GM10847 (cell line): ENCODE data around the gene ALDOB.

Experiments
- POLR2A ChIP-seq: IDR thresholded peaks from 2 replicates; pipeline ENCODE4 v1.6.1; 2011; ENCODE audit not compliant: insufficient read length; ENCODE audit errors: extremely low read depth

The ALDOB gene

DNA sequence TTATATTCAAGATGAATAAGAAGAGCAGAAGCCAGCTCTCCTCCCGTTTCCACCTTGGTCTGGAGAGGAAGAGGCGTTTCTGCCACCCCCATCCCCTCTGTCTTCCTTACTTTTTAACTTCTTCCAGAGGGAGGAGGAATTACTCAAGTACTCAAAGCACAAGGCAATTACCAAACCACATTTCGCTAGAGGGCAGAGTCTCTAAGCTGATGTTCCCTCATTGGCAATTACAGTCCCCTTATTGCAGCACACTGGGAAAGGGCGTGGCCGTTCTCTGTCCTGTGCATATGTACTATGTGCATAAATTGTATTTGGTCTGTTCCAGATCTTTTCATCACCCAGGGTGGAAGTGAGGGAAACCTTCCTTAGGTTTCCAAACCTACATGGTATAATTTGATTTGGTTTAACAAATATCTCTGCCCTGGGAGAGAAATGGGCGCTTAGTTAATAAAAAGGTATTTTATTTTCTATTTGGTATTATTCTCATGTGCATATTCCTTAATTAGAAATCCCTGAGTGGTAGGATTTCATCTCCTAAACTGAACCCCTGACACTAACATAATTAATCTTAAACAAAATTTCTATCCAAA is 29.8 kb upstream of the ALDOB start:
- no peak for TF ChIP-seq POLR2A

DNA sequence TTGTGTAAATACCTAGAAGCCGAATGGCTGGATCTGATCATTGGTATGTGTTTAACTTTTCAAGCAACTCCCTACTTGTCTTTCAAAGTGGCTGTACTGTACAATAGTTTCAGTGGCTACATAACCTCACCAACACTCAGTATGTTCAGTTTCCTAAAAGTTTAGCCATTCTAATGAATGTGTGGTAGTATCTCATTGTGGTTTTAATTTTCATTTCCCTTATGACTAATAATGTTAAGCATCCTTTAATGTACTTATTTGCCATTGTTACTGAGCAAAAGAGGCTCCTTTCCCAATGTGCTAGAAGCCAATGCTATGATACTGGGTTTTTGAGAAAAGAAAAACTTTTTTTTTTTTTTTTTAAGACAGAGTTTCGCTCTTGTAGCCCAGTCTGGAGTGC is 27.8 kb upstream of the ALDOB start:
- TF ChIP-seq POLR2A: no peak

DNA sequence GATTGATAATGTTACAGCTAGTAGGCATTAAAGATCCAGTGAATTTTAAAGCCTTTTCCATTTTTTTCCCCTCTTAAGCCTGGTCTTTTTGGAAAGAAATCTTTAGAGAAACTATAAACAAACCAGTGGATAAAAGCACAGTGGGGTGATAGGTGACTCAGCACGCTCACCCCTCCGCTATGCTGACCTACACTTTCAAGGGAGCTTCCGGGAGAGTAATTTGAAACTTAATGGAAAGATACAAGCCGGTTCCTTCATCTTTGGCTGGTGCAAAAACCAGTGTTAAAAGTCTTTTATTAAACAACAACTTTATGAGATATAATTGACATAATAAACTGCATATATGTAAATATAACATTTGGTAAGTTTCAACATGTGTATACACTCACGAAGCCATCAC is 27.0 kb upstream of the ALDOB start:
- no peak for TF ChIP-seq POLR2A

DNA sequence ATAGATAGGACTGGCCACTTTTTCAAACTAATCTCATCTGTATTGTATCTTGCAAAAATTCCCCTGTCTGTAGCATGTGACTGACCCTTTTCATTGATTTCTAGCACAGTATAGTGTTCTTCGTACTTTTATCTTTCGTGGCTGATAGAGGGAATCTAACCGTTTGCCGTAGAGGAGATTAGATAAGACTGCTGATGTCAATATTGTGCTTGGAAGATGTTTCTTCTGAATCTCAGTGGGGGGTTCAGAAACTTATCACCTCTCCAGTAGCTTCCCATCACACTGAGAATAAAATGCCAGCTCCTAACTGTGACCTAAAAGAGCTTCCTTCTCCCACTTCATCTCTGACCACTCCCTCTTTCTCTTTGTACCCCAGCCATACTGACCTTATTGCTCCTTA is 25.4 kb upstream of the ALDOB start:
- TF ChIP-seq POLR2A: no peak

- no peak for TF ChIP-seq POLR2A
Observed at GRCh38 chr9:101458963-101459631, 23.5 kb upstream of the ALDOB start.

GRCh38 chr9:101457003-101457402 is 21.4 kb upstream of the ALDOB start:
- no peak for TF ChIP-seq POLR2A

DNA sequence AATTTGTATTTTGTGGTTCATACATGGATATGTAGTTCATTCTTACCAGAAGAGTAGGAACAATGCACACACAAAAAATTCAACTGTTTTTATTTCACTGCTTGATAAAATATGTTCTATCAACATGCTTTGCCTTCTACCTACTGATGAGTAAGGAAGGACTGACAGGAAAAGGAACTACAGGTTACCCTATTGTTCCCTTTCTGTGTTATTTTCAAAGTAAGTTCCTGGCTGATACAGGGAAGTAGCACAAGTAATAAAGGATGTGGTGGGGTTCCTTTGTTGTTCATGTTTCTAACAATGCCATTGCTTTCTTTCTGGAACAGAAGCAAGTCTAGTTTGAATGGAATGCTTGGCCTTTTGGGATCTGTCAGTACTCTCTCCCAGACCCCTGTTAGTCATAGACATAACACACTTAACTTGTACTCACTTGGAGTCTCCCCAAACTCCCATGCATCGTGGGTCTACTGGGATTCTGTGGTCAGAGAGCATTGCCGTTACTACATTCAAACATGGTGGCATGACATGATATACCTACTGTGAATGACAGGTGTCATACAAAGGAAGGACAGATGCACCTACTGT is 20.2 kb upstream of the ALDOB start:
- no peak for TF ChIP-seq POLR2A

DNA sequence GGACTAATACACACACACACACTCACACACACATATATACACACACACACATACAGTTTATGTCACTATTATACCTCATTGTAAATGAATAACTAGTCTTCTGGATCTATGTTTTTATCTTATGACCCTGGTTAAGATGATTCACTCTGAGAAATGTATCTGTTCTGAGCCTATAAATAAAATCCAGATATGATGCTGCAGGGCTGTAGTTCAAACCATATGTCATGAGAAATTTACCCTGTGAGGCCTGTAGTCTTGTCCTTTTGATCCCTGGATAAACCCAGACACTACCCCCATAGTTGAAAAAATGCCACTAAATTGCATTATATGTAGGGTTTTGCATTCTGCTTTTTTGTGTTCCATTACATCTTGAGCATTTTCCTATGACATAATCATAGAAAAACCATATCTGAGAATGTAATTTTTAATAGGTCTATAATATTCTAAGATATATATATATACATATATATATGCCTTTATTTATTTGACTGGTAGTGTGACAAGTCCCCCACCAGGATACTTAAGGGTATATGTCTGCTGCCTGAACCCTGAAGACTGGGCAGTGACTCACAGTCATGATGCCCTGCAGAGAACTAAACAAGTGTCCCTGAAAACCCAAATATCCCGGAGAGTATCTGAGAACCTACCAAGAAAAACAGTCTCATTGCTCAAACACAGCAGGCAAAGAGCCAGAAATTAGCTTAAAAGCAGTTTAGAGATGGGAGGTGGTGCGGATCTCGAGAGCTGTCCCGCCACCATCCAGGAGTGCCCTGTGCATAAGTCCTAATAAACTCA is 18.4 kb upstream of the ALDOB start:
- TF ChIP-seq POLR2A: no peak

- no peak for TF ChIP-seq POLR2A
Observed at GRCh38 chr9:101451498-101451897, 15.9 kb upstream of the ALDOB start.

- no peak for TF ChIP-seq POLR2A
Observed at GRCh38 chr9:101450931-101451330, 15.4 kb upstream of the ALDOB start.

DNA sequence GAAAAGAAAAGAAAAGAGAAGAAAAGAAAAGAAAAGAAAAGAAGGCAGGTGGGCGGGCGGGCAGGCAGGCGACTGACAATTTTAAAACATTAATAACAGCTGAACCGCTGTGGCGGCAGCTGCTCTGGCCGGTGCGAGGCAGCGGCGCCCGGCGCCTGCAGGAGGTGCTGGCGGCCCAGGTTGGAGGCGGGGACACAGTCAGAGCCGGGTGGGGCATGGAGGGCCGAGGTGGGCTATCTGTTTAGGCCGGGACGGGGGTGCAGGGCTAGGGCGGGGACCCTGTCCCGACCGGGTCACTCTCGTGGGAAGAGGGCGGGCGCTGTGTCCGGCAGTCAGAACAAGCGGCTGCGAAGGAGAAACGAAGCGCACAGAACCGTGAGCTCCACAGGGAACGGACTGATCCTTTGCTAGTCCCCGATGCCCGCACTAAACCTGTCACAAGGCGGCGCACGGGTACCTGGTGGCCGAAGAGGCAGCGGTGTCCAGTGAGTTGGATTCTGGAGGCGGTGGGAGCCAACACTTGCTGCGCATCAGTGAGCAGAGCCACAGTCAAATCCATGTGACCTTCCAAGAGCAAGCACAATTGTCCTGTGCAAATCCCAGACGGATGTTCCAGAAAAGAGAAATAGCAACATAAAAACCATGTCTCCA is 13.6 kb upstream of the ALDOB start:
- no peak for TF ChIP-seq POLR2A

GRCh38 chr9:101448680-101449070 is 13.1 kb upstream of the ALDOB start:
- TF ChIP-seq POLR2A: no peak

DNA sequence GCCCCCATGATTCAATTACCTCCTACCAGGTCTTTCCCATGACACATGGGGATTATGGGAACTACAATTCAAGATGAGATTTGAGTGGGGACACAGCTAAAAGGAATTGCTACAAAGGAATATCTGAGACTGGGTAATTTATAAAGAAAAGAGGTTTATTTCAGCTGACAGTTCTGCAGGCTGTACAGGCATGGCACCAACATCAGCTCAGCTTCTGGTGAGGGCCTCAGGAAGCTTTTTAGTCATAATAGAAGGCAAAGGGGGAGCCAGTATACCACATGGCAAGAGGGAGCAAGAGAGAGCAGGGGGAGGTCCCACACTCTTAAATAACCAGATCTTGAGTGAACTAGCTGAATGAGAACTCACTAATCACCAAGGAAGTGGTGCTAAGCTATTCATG is 11.2 kb upstream of the ALDOB start:
- no peak for TF ChIP-seq POLR2A

GRCh38 chr9:101445353-101446029 is 9.9 kb upstream of the ALDOB start:
- no peak for TF ChIP-seq POLR2A

DNA sequence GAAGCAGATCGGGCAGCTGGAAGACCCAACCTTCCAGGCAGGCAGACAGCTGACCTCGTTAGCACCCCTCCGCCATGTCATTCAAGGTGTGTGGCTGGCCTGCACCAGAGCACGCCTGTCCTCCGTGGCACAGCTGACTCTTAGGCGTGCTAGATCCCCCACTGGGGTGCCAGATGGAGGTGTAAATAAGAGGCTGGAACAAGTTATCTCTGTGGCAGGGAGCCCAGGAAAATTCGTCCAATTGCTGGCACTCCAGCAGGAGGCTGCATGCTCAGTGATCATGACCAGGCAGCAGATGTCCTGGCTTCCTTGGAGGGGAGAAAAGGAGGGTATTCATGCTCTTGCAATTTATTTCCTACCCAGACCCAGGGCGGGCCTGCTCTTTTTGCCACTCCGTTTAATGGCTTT is 7.8 kb upstream of the ALDOB start:
- no peak for TF ChIP-seq POLR2A
